ENCODE results near the gene ARHGEF2.
A peak's percentile ranks its signal among the peaks of the same experiment; 100 is the strongest.
"Not testable (repeated sequence)": the region's sequence is repeated elsewhere in the genome, so short reads cannot be mapped to it uniquely, and the experiment has no call there.

The ARHGEF2 gene

DNA sequence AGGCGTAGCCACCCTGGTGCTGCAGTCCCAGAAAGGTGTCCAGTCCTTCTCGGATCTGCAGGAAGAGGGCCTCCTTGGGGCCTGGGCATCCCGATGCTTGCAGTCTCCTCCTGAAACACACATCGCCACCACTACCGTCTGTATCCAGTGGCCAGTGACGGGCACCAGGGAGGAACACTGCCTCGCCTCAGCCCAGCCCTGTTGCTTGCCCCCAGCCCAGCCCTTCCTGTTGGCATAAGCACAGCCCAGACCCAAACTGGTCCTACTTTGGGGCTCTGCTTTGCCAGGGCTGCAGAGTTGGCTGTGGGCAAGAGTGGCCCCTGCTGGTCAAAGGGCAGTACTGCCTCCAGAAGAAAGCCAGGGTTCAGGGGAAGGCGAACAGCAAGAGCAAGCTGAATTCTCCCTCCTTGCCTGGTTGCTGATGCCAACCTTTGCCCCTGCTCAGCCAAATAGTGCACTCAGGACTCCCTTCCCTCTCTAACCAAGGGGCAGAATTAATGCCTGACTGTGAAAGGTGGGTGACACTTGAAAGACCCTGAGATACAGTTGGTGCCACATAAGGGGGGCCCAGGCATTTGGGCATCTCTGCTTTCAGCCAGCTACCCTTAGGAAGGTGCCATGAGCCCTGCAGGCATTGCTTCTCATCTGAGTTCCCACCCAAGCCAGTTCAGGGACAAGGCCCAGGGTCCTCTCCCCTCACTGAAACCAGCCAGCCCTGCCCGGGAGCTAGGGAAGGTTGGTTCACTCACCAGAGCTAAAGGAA is 11.1 kb upstream of the ARHGEF2 start:
- TF ChIP-seq, protein P1, sequence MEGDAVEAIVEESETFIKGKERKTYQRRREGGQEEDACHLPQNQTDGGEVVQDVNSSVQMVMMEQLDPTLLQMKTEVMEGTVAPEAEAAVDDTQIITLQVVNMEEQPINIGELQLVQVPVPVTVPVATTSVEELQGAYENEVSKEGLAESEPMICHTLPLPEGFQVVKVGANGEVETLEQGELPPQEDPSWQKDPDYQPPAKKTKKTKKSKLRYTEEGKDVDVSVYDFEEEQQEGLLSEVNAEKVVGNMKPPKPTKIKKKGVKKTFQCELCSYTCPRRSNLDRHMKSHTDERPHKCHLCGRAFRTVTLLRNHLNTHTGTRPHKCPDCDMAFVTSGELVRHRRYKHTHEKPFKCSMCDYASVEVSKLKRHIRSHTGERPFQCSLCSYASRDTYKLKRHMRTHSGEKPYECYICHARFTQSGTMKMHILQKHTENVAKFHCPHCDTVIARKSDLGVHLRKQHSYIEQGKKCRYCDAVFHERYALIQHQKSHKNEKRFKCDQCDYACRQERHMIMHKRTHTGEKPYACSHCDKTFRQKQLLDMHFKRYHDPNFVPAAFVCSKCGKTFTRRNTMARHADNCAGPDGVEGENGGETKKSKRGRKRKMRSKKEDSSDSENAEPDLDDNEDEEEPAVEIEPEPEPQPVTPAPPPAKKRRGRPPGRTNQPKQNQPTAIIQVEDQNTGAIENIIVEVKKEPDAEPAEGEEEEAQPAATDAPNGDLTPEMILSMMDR (IDR thresholded peaks at IDR 0.05; ENCODE audit: insufficient read depth, low read length, poor library complexity, severe bottlenecking), result peak; percentile 97
- DNase-seq (ENCODE audit: extremely low read depth, insufficient read length), result peak; percentile 79
- H3K36me3 ChIP-seq (ENCODE audit: control insufficient read depth, insufficient read depth, low read length), result no peaks in the 10 kb centered on the region
- H3K4me3 ChIP-seq (replicated peaks; ENCODE audit: low read depth, low read length), result no peak overlapping the region
- H3K27me3 ChIP-seq (replicated peaks; ENCODE audit: control insufficient read depth, insufficient read depth, low read length), result no peaks in the 10 kb centered on the region

DNA sequence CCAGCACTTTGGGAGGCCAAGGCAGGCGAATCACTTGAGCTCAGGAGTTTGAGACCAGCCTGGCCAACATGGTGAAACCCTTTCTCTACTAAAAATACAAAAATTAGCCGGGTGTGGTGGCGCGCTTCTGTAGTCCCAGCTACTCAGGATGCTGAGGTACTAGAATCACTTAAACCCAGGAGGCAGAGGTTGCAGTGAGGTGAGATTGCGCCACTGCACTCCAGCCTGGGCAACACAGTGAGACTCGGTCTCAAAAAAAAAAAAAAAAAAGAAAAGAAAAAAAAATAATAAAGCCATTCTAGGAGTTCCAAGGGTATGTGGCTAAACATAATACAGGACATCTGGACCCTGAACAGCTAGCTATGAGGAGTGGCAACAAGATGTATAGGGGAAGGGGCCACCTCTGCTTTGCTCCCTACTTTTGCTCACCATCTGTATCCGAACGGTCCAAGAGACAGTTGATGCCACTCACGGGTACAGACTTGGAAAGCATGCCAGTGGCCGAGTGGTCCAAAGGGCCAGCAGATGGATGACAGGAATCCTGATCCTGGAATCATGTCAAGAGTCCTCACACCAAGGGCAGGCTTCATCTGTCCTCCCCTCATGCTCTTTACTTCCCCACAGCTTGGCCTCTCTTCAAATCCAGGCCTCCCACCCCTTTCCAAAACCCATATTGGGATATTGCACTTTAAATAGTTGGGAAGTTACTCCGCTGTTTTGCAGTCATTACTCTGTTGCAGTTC is 6.7 kb upstream of the ARHGEF2 start:
- DNase-seq (ENCODE audit: extremely low read depth, insufficient read length); H3K36me3 ChIP-seq (ENCODE audit: control insufficient read depth, insufficient read depth, low read length); H3K4me3 ChIP-seq (replicated peaks; ENCODE audit: low read depth, low read length); H3K27me3 ChIP-seq (replicated peaks; ENCODE audit: control insufficient read depth, insufficient read depth, low read length): not testable (repeated sequence)

DNA sequence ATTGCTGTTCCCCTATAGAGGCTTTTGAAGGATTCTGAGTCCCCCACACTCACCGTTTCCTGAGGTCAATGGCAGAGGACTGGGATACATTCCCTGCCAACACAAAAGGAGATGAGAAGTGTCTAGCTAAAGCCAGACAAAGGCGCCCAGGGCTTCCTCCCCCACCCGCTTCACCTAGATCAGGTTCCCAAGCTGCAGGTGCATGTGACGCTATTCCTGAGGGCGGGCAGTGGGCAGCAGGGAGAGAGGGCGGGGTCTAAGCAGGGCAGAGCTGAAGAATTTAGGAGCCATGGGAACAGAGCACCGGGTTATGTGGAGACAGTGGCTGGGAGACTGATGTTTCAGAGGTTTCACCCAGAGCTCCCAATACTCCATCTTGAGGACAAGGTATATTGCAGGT is 6.0 kb upstream of the ARHGEF2 start:
- TF ChIP-seq, protein P1 (IDR thresholded peaks at IDR 0.05; ENCODE audit: insufficient read depth, low read length, poor library complexity, severe bottlenecking), result no peak
- H3K27me3 ChIP-seq (replicated peaks; ENCODE audit: control insufficient read depth, insufficient read depth, low read length), result no peaks in the 10 kb centered on the region
- DNase-seq (ENCODE audit: extremely low read depth, insufficient read length), result no peak
- no peaks in the 10 kb centered on the region; the same call in 1 of the 2 replicates for H3K36me3 ChIP-seq (ENCODE audit: control insufficient read depth, insufficient read depth, low read length)
- no peak overlapping the region for H3K4me3 ChIP-seq (replicated peaks; ENCODE audit: low read depth, low read length)

DNA sequence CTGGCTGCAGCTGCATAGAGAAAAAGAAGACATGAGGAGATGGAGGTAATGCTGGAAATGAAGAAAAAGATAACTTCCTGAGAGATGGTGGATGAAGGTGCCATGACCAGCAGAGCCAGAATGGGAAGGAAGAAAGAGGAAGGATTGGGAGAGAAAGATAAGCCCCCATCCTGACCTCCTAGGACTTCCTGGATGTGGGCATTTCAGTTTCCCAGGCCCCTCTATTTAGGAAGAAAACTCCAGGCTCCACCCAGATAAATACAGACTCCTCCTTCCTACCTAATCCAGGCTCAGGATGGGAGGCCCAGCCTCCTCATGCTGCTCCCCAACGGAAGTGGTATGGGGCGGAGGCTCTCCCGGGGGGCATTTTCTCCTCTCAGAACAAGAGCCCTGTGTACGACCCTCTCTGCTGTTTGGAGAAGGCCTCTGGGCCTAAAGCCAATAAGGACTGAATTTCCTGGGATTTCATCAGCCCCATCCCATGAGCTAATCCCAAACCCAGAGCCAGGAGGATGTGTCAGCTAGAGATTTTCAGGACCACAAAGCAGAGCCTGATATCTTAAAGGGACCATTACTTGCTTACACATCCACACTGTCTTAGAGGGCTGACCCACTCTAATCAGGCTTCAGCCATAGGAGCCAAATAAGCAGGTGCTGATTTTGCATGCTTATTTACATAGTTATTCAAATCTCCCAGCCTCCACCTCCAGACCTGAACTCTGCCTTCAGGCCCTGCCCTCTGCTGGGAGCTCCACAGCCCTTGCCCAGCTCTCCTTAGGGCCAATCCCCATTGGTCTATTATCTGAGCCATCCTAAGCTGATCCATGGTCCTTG is 5.1 kb upstream of the ARHGEF2 start:
- H3K4me3 ChIP-seq (replicated peaks; ENCODE audit: low read depth, low read length), result no peak overlapping the region
- H3K27me3 ChIP-seq (replicated peaks; ENCODE audit: control insufficient read depth, insufficient read depth, low read length), result no peaks in the 10 kb centered on the region
- TF ChIP-seq, protein P1 (IDR thresholded peaks at IDR 0.05; ENCODE audit: insufficient read depth, low read length, poor library complexity, severe bottlenecking), result peak; percentile 39
- DNase-seq (ENCODE audit: extremely low read depth, insufficient read length), result no peak
- H3K36me3 ChIP-seq (ENCODE audit: control insufficient read depth, insufficient read depth, low read length), result no peaks in the 10 kb centered on the region; the same call in 1 of the 2 replicates

DNA sequence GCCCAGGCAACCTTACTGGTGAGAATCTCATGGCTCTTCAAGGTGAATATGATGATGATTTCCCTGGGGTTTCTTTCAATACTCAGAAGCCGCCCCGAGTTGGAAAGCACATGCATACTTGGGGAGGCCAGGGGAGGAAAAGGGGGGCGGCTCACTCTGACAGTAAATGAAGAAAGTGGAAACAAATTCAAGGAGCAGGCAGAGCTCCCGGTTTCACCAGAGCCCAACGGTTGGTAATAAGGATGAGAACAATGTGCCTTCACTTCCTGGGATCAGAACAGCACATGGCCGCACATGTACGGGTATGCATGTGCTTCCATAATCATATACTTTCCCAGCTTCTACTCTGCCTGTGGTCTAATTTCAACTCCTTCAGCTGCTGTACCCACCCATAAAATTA is 3.8 kb upstream of the ARHGEF2 start:
- Histone ChIP-seq H3K36me3 (ENCODE audit: control insufficient read depth, insufficient read depth, low read length) (no peaks in the 10 kb centered on the region; the same call in 1 of the 2 replicates), H3K4me3 (replicated peaks; ENCODE audit: low read depth, low read length) (peak overlapping the region; percentile 94), H3K27me3 (replicated peaks; ENCODE audit: control insufficient read depth, insufficient read depth, low read length) (no peaks in the 10 kb centered on the region)
- TF ChIP-seq, protein P1 (IDR thresholded peaks at IDR 0.05; ENCODE audit: insufficient read depth, low read length, poor library complexity, severe bottlenecking), result no peak
- no peak for DNase-seq (ENCODE audit: extremely low read depth, insufficient read length)
